ENCODE results near the gene DLGAP1.

The DLGAP1 gene

DNA sequence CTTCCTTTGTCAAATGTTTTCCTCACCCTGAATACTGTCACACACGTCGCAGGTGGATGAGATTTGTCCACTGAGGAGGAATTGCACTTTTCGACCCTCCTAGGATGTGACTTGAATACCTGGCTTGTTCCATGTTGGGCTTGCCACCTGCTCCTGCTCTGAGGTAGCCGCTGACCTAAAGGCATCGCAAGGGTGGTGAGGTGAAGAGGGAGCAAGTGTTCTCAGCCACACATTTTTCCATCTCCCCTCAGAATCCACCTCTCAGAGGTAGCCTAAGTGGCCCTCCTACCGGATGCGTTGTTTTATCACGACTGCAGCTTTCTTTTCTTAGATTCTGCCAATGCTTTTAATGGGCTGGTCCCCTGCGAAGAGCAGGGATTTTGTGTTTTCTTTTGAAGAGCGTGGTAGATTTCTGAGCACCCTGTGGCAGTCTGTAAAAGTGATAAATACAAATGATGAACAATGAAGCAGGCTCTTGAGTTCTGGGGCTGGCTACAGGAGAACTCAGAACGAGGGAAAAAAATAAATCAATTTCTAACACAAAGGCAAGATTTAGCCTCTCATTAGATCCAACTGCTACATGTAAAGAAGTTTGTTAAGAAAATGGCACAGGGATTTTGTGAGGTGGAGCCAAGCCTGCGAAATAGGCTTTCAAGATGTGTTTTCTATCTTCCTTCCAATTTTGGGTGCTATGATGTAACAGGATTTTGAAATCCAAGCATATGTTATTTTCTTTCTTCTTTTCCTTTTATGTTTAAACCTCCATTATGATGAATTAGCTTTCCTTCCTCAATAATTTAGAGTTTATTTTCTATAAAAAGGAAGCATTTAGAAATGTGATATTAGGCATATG, 618.4 kb downstream of the DLGAP1 start:
- no peak overlapping the region for H3K4me3 ChIP-seq (ENCODE audit: low read depth, low read length)
- no peak for DNase-seq (ENCODE audit: low read depth)
- TF ChIP-seq POLR2A (IDR thresholded peaks at IDR 0.05; ENCODE audit: extremely low read depth, insufficient read length) (no peak), CTCF (IDR thresholded peaks at IDR 0.05; ENCODE audit: low read depth, low read length) (no peak)

DNA sequence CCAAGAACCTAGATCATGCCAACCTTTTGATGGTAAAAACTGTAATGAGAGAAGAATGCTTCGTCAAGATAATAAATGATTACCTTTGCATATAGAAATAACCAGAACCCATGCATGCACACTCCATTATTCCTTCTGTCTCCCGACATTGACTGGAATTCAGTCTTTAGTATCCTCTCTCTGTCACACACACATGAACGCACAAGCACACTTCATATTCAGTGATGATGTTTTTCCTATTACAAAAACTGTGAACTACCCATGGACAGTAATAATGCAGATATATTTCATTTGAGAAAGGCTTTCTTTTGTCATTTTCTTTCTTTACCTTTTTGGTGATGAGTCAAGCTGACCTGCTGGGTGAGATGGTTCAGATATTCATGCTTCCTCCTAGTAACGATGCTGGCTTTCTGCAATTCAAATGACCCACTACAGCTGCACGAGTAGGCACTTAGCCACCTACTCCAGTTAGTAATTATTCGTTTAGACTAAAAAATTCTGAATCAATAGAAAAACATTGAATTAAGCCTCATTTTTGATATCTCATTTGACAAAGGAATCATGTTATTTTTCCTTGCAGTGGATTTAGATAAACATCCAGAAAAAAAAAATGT, 623.0 kb downstream of the DLGAP1 start:
- H3K4me3 ChIP-seq (ENCODE audit: low read depth, low read length) = no peak overlapping the region
- no peak for TF ChIP-seq MYC (IDR thresholded peaks at IDR 0.05; ENCODE audit: low read depth, low read length)
- TF ChIP-seq POLR2A (IDR thresholded peaks at IDR 0.05; ENCODE audit: extremely low read depth, insufficient read length) = no peak
- no peak for TF ChIP-seq MAX (IDR thresholded peaks at IDR 0.05; ENCODE audit: low read depth, low read length)
- no peak for TF ChIP-seq CTCF (IDR thresholded peaks at IDR 0.05; ENCODE audit: low read depth, low read length)
- DNase-seq (ENCODE audit: low read depth) = no peak

- no peak for DNase-seq (ENCODE audit: low read depth)
- no peak overlapping the region for H3K4me3 ChIP-seq (ENCODE audit: low read depth, low read length)
- no peak for TF ChIP-seq POLR2A (IDR thresholded peaks at IDR 0.05; ENCODE audit: extremely low read depth, insufficient read length)
- TF ChIP-seq CTCF (IDR thresholded peaks at IDR 0.05; ENCODE audit: low read depth, low read length) = no peak
- no peak for TF ChIP-seq MAX (IDR thresholded peaks at IDR 0.05; ENCODE audit: low read depth, low read length)
- TF ChIP-seq MYC (IDR thresholded peaks at IDR 0.05; ENCODE audit: low read depth, low read length) = no peak
Observed at GRCh38 chr18:3830604-3831003, 624.5 kb downstream of the DLGAP1 start.

DNA sequence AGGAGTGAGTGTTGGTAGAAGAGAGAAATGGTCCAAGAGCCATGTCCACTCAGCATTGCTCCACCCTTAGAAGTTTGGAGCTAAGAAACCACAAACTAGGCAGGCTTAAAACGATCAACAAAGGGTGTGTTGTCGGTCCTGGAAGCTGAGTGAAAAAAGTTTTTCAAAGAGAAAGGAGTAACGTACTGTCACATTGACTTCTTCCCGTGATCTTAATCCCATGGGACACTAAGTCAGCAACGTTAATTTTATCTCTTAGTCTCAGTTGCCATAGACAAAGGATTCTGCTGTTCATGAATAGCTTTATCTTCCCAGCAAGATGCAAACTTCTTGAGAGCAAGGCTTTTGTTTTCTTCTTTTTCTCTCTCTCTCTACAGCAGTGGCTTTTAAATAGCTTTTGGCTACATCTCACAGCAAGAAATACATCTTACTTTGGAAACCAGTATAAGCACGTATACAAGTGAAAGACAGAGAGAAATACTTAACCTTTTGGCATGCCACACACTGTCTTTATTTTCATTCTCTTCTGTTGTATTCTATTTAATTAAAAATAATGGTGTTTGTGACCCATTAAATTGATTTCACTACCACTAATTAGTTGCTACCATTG, 627.8 kb downstream of the DLGAP1 start:
- no peak for DNase-seq (ENCODE audit: low read depth)
- TF ChIP-seq POLR2A (IDR thresholded peaks at IDR 0.05; ENCODE audit: extremely low read depth, insufficient read length) (no peak), CTCF (IDR thresholded peaks at IDR 0.05; ENCODE audit: low read depth, low read length) (no peak), MYC (IDR thresholded peaks at IDR 0.05; ENCODE audit: low read depth, low read length) (no peak), MAX (IDR thresholded peaks at IDR 0.05; ENCODE audit: low read depth, low read length) (no peak)
- no peak overlapping the region for H3K4me3 ChIP-seq (ENCODE audit: low read depth, low read length)

GRCh38 chr18:3826021-3826420, 629.1 kb downstream of the DLGAP1 start:
- no peak overlapping the region for H3K4me3 ChIP-seq (ENCODE audit: low read depth, low read length)
- TF ChIP-seq MAX (IDR thresholded peaks at IDR 0.05; ENCODE audit: low read depth, low read length) (no peak), CTCF (IDR thresholded peaks at IDR 0.05; ENCODE audit: low read depth, low read length) (no peak), MYC (IDR thresholded peaks at IDR 0.05; ENCODE audit: low read depth, low read length) (no peak), POLR2A (IDR thresholded peaks at IDR 0.05; ENCODE audit: extremely low read depth, insufficient read length) (no peak)

More at GRCh38 chr18:3826021-3826420, 629.1 kb downstream of the DLGAP1 start:
- DNase-seq (ENCODE audit: low read depth) = no peak

All from NB4 (cell line).